GM23338 (cell line): ENCODE results near the gene PHF8. TPM values are rescaled to one million over a fixed set of nuclear protein-coding genes. Genes with fewer than 3 reads are reported as not detected.

ENCODE experiments used
- ATAC-seq: fragments of 200-7000 bp; cut with Tn5 transposase; 3 replicates; pipeline ENCODE4 v1.9.1; 2020
- DNase-seq: peaks from one replicate; pipeline ENCODE4 v3.0.0-alpha.2; 2015; ENCODE audit warnings: low spot score
- H2AFZ ChIP-seq: fragments of 200-600 bp; sonication (generic); 2 replicates; pipeline ENCODE4 v1.8.0; 2016; ENCODE audit warnings: antibody characterized with exemption, mild to moderate bottlenecking, moderate library complexity
- H3F3A ChIP-seq: fragments of 200-600 bp; sonication (generic); replicated peaks from 2 replicates; pipeline ENCODE4 v1.8.0; 2017; ENCODE audit warnings: antibody characterized with exemption, mixed run types, low read depth
- H3K27ac ChIP-seq: fragments of 200-600 bp; sonication (generic); 2 replicates; pipeline ENCODE4 v1.6.1; 2016; ENCODE audit warnings: low read depth
- H3K27me3 ChIP-seq: fragments of 200-600 bp; sonication (generic); 2 replicates; pipeline ENCODE4 v1.8.0; 2016; ENCODE audit warnings: mild to moderate bottlenecking, mixed run types, moderate library complexity; ENCODE audit not compliant: insufficient read depth
- H3K36me3 ChIP-seq: fragments of 200-600 bp; sonication (generic); 2 replicates; pipeline ENCODE4 v1.8.0; 2016; ENCODE audit warnings: mild to moderate bottlenecking; ENCODE audit not compliant: insufficient read depth
- H3K4me1 ChIP-seq: fragments of 200-600 bp; sonication (generic); 2 replicates; pipeline ENCODE4 v1.8.0; 2016; ENCODE audit warnings: mild to moderate bottlenecking, moderate library complexity; ENCODE audit not compliant: insufficient read depth
- H3K4me2 ChIP-seq: fragments of 200-600 bp; sonication (generic); 2 replicates; pipeline ENCODE4 v1.7.1; 2017; ENCODE audit warnings: mixed run types
- H3K4me3 ChIP-seq: fragments of 200-600 bp; sonication (generic); 2 replicates; pipeline ENCODE4 v1.6.1; 2016; ENCODE audit warnings: mixed run types
- H3K79me2 ChIP-seq: fragments of 200-600 bp; sonication (generic); replicated peaks from 2 replicates; pipeline ENCODE4 v1.8.0; 2017; ENCODE audit warnings: mild to moderate bottlenecking; ENCODE audit not compliant: insufficient read depth
- H3K9me2 ChIP-seq: fragments of 200-600 bp; sonication (generic); 2 replicates; pipeline ENCODE4 v1.8.0; 2017; ENCODE audit not compliant: insufficient read depth
- H4K20me1 ChIP-seq: fragments of 200-600 bp; sonication (generic); replicated peaks from 2 replicates; pipeline ENCODE4 v1.8.0; 2017; ENCODE audit warnings: mild to moderate bottlenecking; ENCODE audit not compliant: insufficient read depth
- H3K27ac Mint-ChIP-seq: 2 replicates; pipeline ENCODE4 v1.8.0; 2020; ENCODE audit warnings: inconsistent platforms, mild to moderate bottlenecking, moderate library complexity, mixed read lengths
- H3K27me3 Mint-ChIP-seq: 3 replicates; pipeline ENCODE4 v1.8.0; 2022; ENCODE audit warnings: low read depth, mild to moderate bottlenecking, moderate library complexity, mixed read lengths, inconsistent platforms; ENCODE audit not compliant: insufficient read depth, poor library complexity
- H3K36me3 Mint-ChIP-seq: 3 replicates; pipeline ENCODE4 v1.8.0; 2021; ENCODE audit warnings: low read depth, mild to moderate bottlenecking, inconsistent platforms, moderate library complexity, mixed read lengths
- H3K4me1 Mint-ChIP-seq: 3 replicates; pipeline ENCODE4 v1.8.0; 2020; ENCODE audit warnings: mild to moderate bottlenecking, inconsistent platforms, mixed read lengths
- H3K4me3 Mint-ChIP-seq: 3 replicates; pipeline ENCODE4 v1.8.0; 2021; ENCODE audit warnings: moderate library complexity, mild to moderate bottlenecking, inconsistent platforms, mixed read lengths
- H3K9me3 Mint-ChIP-seq: 3 replicates; pipeline ENCODE4 v1.8.0; 2020; ENCODE audit warnings: moderate library complexity, mild to moderate bottlenecking, inconsistent platforms, mixed read lengths
- CREB1 ChIP-seq: fragments of 250-450 bp; sonication (Bioruptor Pico); IDR thresholded peaks from 2 replicates; pipeline ENCODE4 v1.5.0; 2020; ENCODE audit warnings: low read depth, mild to moderate bottlenecking, moderate library complexity
- ETS1 ChIP-seq: IDR thresholded peaks from 2 replicates; pipeline ENCODE4 v1.6.1; 2016; ENCODE audit warnings: antibody characterized with exemption
- EZH2 ChIP-seq: fragments of 200-600 bp; sonication (generic); IDR thresholded peaks from one replicate; pipeline ENCODE4 v1.8.0; 2017; ENCODE audit warnings: antibody characterized with exemption, mild to moderate bottlenecking, low read depth; ENCODE audit not compliant: unreplicated experiment
- EZH2phosphoT487 ChIP-seq: fragments of 200-600 bp; sonication (generic); IDR thresholded peaks from one replicate; pipeline ENCODE4 v1.8.1; 2018; ENCODE audit warnings: antibody characterized with exemption; ENCODE audit not compliant: unreplicated experiment
- NANOG ChIP-seq: IDR thresholded peaks from 2 replicates; pipeline ENCODE4 v1.6.1; 2016; ENCODE audit warnings: antibody characterized with exemption, borderline replicate concordance
- POLR2AphosphoS5 ChIP-seq: IDR thresholded peaks from 2 replicates; pipeline ENCODE4 v1.6.1; 2016; ENCODE audit warnings: antibody characterized with exemption, low read depth
- ZNF114 ChIP-seq: fragments of 250-450 bp; sonication (Bioruptor Pico); IDR thresholded peaks from 2 replicates; pipeline ENCODE4 v1.5.0; 2020; ENCODE audit warnings: mild to moderate bottlenecking, moderate library complexity
- ZNF331 ChIP-seq: fragments of 250-450 bp; sonication (Bioruptor Pico); IDR thresholded peaks from 2 replicates; pipeline ENCODE4 v1.5.0; 2020; ENCODE audit warnings: low read depth, mild to moderate bottlenecking, moderate library complexity
- ZNF462 ChIP-seq: fragments of 250-450 bp; sonication (Bioruptor Pico); IDR thresholded peaks from 2 replicates; pipeline ENCODE4 v1.5.0; 2020; ENCODE audit warnings: mild to moderate bottlenecking, moderate library complexity
- polyA plus RNA-seq: library from polyadenylated mRNA; unstranded; fragments of >200 nt; fragmentation: Nextera tagmentation; extraction: Ambion mirVana; gene quantifications from 2 replicates; pipeline ENCODE4 v1.2.1, GENCODE V29; 2016
- total RNA-seq: library from RNA; depleted of rRNA; stranded (reverse); fragments of >200 nt; shearing (Covaris generic); gene quantifications from 2 replicates; pipeline ENCODE4 v1.2.3, GENCODE V29; 2014
- TF ChIP-seq, protein P1 (sequence below), 2 experiments: fragments of 200-600 bp in 1 of 2; sonication (generic) in 1 of 2; conservative IDR thresholded peaks; 2 replicates each; pipeline versions ENCODE4 v1.5.1 to v1.6.1; 2016 to 2017; ENCODE audit warnings: antibody characterized with exemption in 2 of 2, low read depth in 2 of 2, mild to moderate bottlenecking in 2 of 2, moderate library complexity in 1 of 2

Gene PHF8
- total and polyA plus RNA-seq, 2 experiments from 2014 or later: 12.8 to 30.6 TPM

- no peak overlapping the region for H3K4me3 Mint-ChIP-seq
- Histone ChIP-seq H2AFZ (no peak overlapping the region), H3K79me2 (no peaks in the 10 kb centered on the region), H3K4me3 (no peak overlapping the region), H3K27ac (no peak overlapping the region), H3K9me2 (no peaks in the 10 kb centered on the region), H3K4me2 (no peak overlapping the region), H3K36me3 (no peaks in the 10 kb centered on the region), H3K27me3 (no peaks in the 10 kb centered on the region), H4K20me1 (no peaks in the 10 kb centered on the region), H3K4me1 (no peaks in the 10 kb centered on the region), H3F3A (no peaks in the 10 kb centered on the region)
- ATAC-seq: no peak
- no peak for TF ChIP-seq POLR2AphosphoS5
- TF ChIP-seq CREB1 (CRISPR knock-in tag): no peak
- TF ChIP-seq, protein P1, sequence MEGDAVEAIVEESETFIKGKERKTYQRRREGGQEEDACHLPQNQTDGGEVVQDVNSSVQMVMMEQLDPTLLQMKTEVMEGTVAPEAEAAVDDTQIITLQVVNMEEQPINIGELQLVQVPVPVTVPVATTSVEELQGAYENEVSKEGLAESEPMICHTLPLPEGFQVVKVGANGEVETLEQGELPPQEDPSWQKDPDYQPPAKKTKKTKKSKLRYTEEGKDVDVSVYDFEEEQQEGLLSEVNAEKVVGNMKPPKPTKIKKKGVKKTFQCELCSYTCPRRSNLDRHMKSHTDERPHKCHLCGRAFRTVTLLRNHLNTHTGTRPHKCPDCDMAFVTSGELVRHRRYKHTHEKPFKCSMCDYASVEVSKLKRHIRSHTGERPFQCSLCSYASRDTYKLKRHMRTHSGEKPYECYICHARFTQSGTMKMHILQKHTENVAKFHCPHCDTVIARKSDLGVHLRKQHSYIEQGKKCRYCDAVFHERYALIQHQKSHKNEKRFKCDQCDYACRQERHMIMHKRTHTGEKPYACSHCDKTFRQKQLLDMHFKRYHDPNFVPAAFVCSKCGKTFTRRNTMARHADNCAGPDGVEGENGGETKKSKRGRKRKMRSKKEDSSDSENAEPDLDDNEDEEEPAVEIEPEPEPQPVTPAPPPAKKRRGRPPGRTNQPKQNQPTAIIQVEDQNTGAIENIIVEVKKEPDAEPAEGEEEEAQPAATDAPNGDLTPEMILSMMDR (conservative IDR thresholded peaks at IDR 0.05; ENCODE audit: low read depth in 2 of 2): no peak
- no peak for TF ChIP-seq ZNF331 (CRISPR knock-in tag)
- TF ChIP-seq NANOG: no peak
- no peak for TF ChIP-seq ZNF114
- TF ChIP-seq EZH2: no peak
- no peak for TF ChIP-seq ETS1
- no peak for TF ChIP-seq EZH2phosphoT487
- TF ChIP-seq ZNF462 (CRISPR knock-in tag): no peak
- no peak overlapping the region for H3K27ac Mint-ChIP-seq
- no peaks in the 10 kb centered on the region for H3K9me3 Mint-ChIP-seq
- no peak for DNase-seq
- peaks cover 2% of the 10 kb centered on the region for H3K27me3 Mint-ChIP-seq
- H3K4me1 Mint-ChIP-seq: peaks cover 1% of the 10 kb centered on the region; the same call in 2 of the 3 replicates
- no peaks in the 10 kb centered on the region for H3K36me3 Mint-ChIP-seq
Observed at GRCh38 chrX:54063361-54063760, 19.1 kb upstream of the PHF8 start.
